Keratinocyte (primary cell): Measurements from ENCODE around the gene GPRC5A.

ENCODE experiments used
- EZH2 ChIP-seq: IDR thresholded peaks from one replicate; pipeline ENCODE4 v1.6.1; 2012; ENCODE audit warnings: inconsistent platforms, mild to moderate bottlenecking, low read length, moderate library complexity
- TF ChIP-seq, protein P1 (sequence below), 3 experiments: IDR thresholded peaks in 1 of 3; conservative IDR thresholded peaks in 1 of 3; optimal IDR thresholded peaks in 1 of 3; 2 replicates in 2 of 3; 3 replicates in 1 of 3; pipeline versions ENCODE3 to v1.5.1; 2011; ENCODE audit warnings: low read length in 3 of 3, mild to moderate bottlenecking in 3 of 3, moderate library complexity in 2 of 3, control low read depth in 1 of 3, inconsistent platforms in 1 of 3; ENCODE audit not compliant: insufficient read depth in 2 of 3; ENCODE audit errors: extremely low read depth in 1 of 3

DNA sequence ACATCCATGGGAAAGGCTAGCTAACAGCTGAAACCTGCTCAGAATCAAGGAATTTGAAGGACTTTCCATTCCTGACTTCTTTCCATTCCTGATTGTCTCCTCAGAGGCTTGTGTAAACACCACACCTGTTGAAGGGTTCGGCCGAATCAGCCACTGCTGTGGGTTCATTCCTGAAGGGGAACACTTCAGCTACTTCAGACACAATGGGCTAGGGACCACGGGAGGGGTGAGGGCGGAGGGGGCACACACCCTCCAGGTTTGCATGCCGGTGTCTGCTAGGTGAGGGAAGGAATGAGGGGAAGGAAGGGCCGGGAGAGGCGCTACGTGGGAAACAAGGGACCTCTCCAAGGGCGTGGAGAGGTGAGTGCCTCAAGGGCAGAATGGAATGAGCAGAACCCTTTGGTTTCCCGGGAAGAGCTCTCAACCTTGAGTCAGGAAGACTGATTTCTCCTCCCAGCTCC lies 1.3 kb downstream of the GPRC5A start:
- TF ChIP-seq, protein P1, sequence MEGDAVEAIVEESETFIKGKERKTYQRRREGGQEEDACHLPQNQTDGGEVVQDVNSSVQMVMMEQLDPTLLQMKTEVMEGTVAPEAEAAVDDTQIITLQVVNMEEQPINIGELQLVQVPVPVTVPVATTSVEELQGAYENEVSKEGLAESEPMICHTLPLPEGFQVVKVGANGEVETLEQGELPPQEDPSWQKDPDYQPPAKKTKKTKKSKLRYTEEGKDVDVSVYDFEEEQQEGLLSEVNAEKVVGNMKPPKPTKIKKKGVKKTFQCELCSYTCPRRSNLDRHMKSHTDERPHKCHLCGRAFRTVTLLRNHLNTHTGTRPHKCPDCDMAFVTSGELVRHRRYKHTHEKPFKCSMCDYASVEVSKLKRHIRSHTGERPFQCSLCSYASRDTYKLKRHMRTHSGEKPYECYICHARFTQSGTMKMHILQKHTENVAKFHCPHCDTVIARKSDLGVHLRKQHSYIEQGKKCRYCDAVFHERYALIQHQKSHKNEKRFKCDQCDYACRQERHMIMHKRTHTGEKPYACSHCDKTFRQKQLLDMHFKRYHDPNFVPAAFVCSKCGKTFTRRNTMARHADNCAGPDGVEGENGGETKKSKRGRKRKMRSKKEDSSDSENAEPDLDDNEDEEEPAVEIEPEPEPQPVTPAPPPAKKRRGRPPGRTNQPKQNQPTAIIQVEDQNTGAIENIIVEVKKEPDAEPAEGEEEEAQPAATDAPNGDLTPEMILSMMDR (optimal IDR thresholded peaks at IDR 0.05 in 1 of 3, IDR thresholded peaks at IDR 0.05 in 1 of 3, conservative IDR thresholded peaks at IDR 0.05 in 1 of 3; ENCODE audit: extremely low read depth in 1 of 3, insufficient read depth in 2 of 3, low read length in 3 of 3): no peak
- no peak for TF ChIP-seq EZH2
